Lower lobe of right lung (tissue), 2 donors: ENCODE measurements around the gene KIF9. TPM values are rescaled to one million over a fixed set of nuclear protein-coding genes. Genes with fewer than 3 reads are reported as not detected.
"Not testable (repeated sequence)": the region's sequence is repeated elsewhere in the genome, so short reads cannot be mapped to it uniquely, and the experiment has no call there.

Experiments used
- ATAC-seq, 2 donors: fragments of 200-7000 bp; cut with Tn5 transposase; one replicate each; pipeline ENCODE4 v1.9.1; 2020 to 2022; ENCODE audit warnings: mild to moderate bottlenecking in 2 of 2, moderate library complexity in 2 of 2
- DNase-seq: peaks from one replicate; pipeline ENCODE4 v3.0.0-alpha.2; 2020
- H3K27ac ChIP-seq: fragments of 200-600 bp; one replicate; pipeline ENCODE4 v1.8.0; 2022
- H3K27me3 ChIP-seq: fragments of 200-600 bp; one replicate; pipeline ENCODE4 v1.8.0; 2022; ENCODE audit warnings: low read depth
- H3K36me3 ChIP-seq: fragments of 200-600 bp; one replicate; pipeline ENCODE4 v1.8.0; 2022; ENCODE audit warnings: mild to moderate bottlenecking
- H3K4me1 ChIP-seq: fragments of 200-600 bp; one replicate; pipeline ENCODE4 v1.8.0; 2022
- H3K4me3 ChIP-seq: fragments of 200-600 bp; one replicate; pipeline ENCODE4 v1.8.0; 2022; ENCODE audit warnings: mild to moderate bottlenecking
- H3K9me3 ChIP-seq: fragments of 200-600 bp; one replicate; pipeline ENCODE4 v1.8.0; 2022
- CTCF ChIP-seq: fragments of 200-600 bp; IDR thresholded peaks from one replicate; pipeline ENCODE4 v1.8.0; 2022; ENCODE audit warnings: antibody characterized with exemption, mild to moderate bottlenecking
- intact Hi-C: fragments of 100-400 bp; cut with DNase I; formaldehyde crosslinking; loops from one replicate; pipeline ENCODE4 v1.11.0; 2022
- total RNA-seq: library from RNA; stranded (reverse); fragmentation: NEBNext Ultra II Directional; extraction: Animal tissue kit (Norgen Biotek cat#: 25700); gene quantifications from one replicate; pipeline ENCODE4 v1.2.1, GENCODE V29; 2021
- donor health status: DM: no; HTN: yes; CAD: no; lungs with severe emphysema.

Gene KIF9
- total RNA-seq, 1 donor from 2014 or later: 8.7 TPM

GRCh38 chr3:47295976-47296375, 13.4 kb upstream of the KIF9 start:
- Histone ChIP-seq H3K36me3 (peaks cover 2% of the 10 kb centered on the region), H3K4me3 (no peak overlapping the region), H3K9me3 (no peaks in the 10 kb centered on the region), H3K27me3 (no peaks in the 10 kb centered on the region), H3K27ac (no peak overlapping the region), H3K4me1 (peaks cover 13% of the 10 kb centered on the region)
- DNase-seq: no peak
- no peak for TF ChIP-seq CTCF
- no peak for ATAC-seq
- intact Hi-C loops: no loop called here

GRCh38 chr3:47295322-47295721, 12.7 kb upstream of the KIF9 start:
- TF ChIP-seq CTCF: no peak
- peaks cover 4% of the 10 kb centered on the region for H3K36me3 ChIP-seq
- no peaks in the 10 kb centered on the region for H3K9me3 ChIP-seq
- no peaks in the 10 kb centered on the region for H3K27me3 ChIP-seq
- no peak overlapping the region for H3K27ac ChIP-seq
- H3K4me3 ChIP-seq: no peak overlapping the region
- ATAC-seq (no peak), DNase-seq (no peak)
- intact Hi-C loops: no loop called here
- H3K4me1 ChIP-seq: peaks cover 13% of the 10 kb centered on the region

GRCh38 chr3:47294392-47294791, 11.8 kb upstream of the KIF9 start:
- no peaks in the 10 kb centered on the region for H3K27me3 ChIP-seq
- H3K4me1 ChIP-seq: peaks cover 13% of the 10 kb centered on the region
- ATAC-seq (no peak), DNase-seq (no peak)
- H3K9me3 ChIP-seq: no peaks in the 10 kb centered on the region
- no peak for TF ChIP-seq CTCF
- no peak overlapping the region for H3K4me3 ChIP-seq
- H3K27ac ChIP-seq: no peak overlapping the region
- intact Hi-C loops: no loop called here
- H3K36me3 ChIP-seq: peaks cover 9% of the 10 kb centered on the region

- Histone ChIP-seq H3K4me3 (no peak overlapping the region), H3K36me3 (peaks cover 9% of the 10 kb centered on the region), H3K4me1 (peaks cover 13% of the 10 kb centered on the region), H3K27ac (no peak overlapping the region), H3K27me3 (no peaks in the 10 kb centered on the region), H3K9me3 (no peaks in the 10 kb centered on the region)
- no peak for ATAC-seq
- no peak for TF ChIP-seq CTCF
- intact Hi-C loops: no loop called here
- no peak for DNase-seq
Measured at GRCh38 chr3:47293822-47294221, 11.2 kb upstream of the KIF9 start.

- intact Hi-C loops, ATAC-seq, H3K27ac ChIP-seq, H3K4me3 ChIP-seq, DNase-seq, H3K27me3 ChIP-seq, H3K9me3 ChIP-seq: not testable (repeated sequence)
- Histone ChIP-seq H3K4me1 (peaks cover 17% of the 10 kb centered on the region), H3K36me3 (peaks cover 24% of the 10 kb centered on the region)
Measured at GRCh38 chr3:47291754-47292420, 9.3 kb upstream of the KIF9 start.

GRCh38 chr3:47291158-47291753, 8.7 kb upstream of the KIF9 start:
- no peaks in the 10 kb centered on the region for H3K9me3 ChIP-seq
- no peaks in the 10 kb centered on the region for H3K27me3 ChIP-seq
- H3K4me1 ChIP-seq: peaks cover 17% of the 10 kb centered on the region
- H3K36me3 ChIP-seq: peaks cover 24% of the 10 kb centered on the region
- H3K4me3 ChIP-seq: no peak overlapping the region
- no peak overlapping the region for H3K27ac ChIP-seq
- no peak for TF ChIP-seq CTCF
- ATAC-seq: no peak
- intact Hi-C loops: no loop called here
- no peak for DNase-seq
